Measurements from ENCODE around the gene THUMPD1. TPM values are rescaled to one million over a fixed set of nuclear protein-coding genes. Genes with fewer than 3 reads are reported as not detected.

The THUMPD1 gene
- total and polyA plus RNA-seq, 2 donors (not counting 3 experiments of a cell fraction or from before 2014, with no cell fraction given), result 27.9 to 29.0 TPM

DNA sequence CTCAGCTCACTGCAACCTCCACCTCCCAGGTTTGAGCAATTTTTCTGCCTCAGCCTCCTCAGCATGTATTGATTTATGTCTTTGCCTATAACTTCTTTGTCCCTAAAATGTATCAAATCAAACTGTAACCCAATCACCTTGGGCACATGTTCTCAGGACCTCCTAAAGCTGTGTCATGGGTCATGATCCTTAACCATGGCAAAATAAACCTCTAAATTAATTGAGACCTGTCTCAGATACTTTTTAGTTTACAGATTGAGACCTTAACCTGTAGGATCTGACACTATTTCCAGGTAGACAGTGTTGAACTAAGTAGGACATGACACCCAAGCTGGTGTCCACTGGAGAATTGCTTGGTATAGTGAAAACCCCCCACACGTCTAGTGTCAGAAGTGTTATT is 19.6 kb upstream of the THUMPD1 start:
- BruUV-seq (replicated peaks), result no TSS peak
- CTCF ChIA-PET, result no interaction called here
- H3K36me3 ChIP-seq (ENCODE audit: control insufficient read depth in 2 of 2, extremely low read depth in 1 of 2, insufficient read depth in 2 of 2, low read length in 2 of 2), result no peaks in the 10 kb centered on the region
- H3K4me3 ChIP-seq (replicated peaks in 1 of 3; ENCODE audit: insufficient read depth in 1 of 3, low read depth in 1 of 3, low read length in 3 of 3), result no peak overlapping the region
- no peak overlapping the region for H3K27ac ChIP-seq (ENCODE audit: insufficient read depth, low read depth, low read length)
- no peak for DNase-seq (ENCODE audit: low read depth, low spot score)
- no peaks in the 10 kb centered on the region for H3K4me1 ChIP-seq (ENCODE audit: control insufficient read depth, extremely low read depth, insufficient read depth, low read length)
- H3K9me1 ChIP-seq (replicated peaks; ENCODE audit: control insufficient read depth, extremely low read depth, insufficient read depth, low read length), result no peaks in the 10 kb centered on the region
- no peaks in the 10 kb centered on the region for H3K9me3 ChIP-seq (replicated peaks; ENCODE audit: control insufficient read depth, insufficient read depth, low read length)
- no peaks in the 10 kb centered on the region for H4K20me1 ChIP-seq (replicated peaks; ENCODE audit: control insufficient read depth, extremely low read depth, insufficient read depth, low read length)
- H3K79me2 ChIP-seq (ENCODE audit: control insufficient read depth, insufficient read depth, low read length), result no peaks in the 10 kb centered on the region
- H2AFZ ChIP-seq (ENCODE audit: low read depth, low read length), result no peak overlapping the region
- POLR2A ChIA-PET, result no interaction called here
- FAIRE-seq, result no peak
- H3K4me2 ChIP-seq (ENCODE audit: insufficient read depth, low read length), result no peak overlapping the region
- H3K9ac ChIP-seq (replicated peaks; ENCODE audit: extremely low read depth, insufficient read depth, low read length), result no peak overlapping the region
- dilution Hi-C loops (cut with MboI; ENCODE audit: extremely low pct_ligation_motif_present, low sequenced_read_pairs) (no loop called here), intact Hi-C loops (cut with micrococcal nuclease) (no loop called here)
- peaks cover 7 to 9% of the 10 kb centered on the region in 2 experiments for H3K27me3 ChIP-seq (ENCODE audit: control insufficient read depth in 2 of 2, insufficient read depth in 2 of 2, low read length in 2 of 2)
- TF ChIP-seq POLR2AphosphoS5 (IDR thresholded peaks at IDR 0.05; ENCODE audit: insufficient read depth, low read depth, low read length) (no peak), EZH2 (IDR thresholded peaks at IDR 0.05; ENCODE audit: borderline replicate concordance, low read depth, low read length, severe bottlenecking) (no peak), FOS (IDR thresholded peaks at IDR 0.05; ENCODE audit: borderline replicate concordance, insufficient read depth, low read length) (no peak), POLR2A (IDR thresholded peaks at IDR 0.05; ENCODE audit: low read depth, low read length) (no peak), MYC (IDR thresholded peaks at IDR 0.05; ENCODE audit: low read depth, low read length) (no peak), JUN (IDR thresholded peaks at IDR 0.05; ENCODE audit: borderline replicate concordance, insufficient read depth, insufficient read length, low read depth) (no peak), GATA2 (IDR thresholded peaks at IDR 0.05; ENCODE audit: insufficient read depth, insufficient read length, low read depth, low read length) (no peak)
- TF ChIP-seq, protein P1, sequence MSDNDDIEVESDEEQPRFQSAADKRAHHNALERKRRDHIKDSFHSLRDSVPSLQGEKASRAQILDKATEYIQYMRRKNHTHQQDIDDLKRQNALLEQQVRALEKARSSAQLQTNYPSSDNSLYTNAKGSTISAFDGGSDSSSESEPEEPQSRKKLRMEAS (IDR thresholded peaks at IDR 0.05; ENCODE audit: insufficient read depth, insufficient read length), result no peak
- TF ChIP-seq, protein P2, sequence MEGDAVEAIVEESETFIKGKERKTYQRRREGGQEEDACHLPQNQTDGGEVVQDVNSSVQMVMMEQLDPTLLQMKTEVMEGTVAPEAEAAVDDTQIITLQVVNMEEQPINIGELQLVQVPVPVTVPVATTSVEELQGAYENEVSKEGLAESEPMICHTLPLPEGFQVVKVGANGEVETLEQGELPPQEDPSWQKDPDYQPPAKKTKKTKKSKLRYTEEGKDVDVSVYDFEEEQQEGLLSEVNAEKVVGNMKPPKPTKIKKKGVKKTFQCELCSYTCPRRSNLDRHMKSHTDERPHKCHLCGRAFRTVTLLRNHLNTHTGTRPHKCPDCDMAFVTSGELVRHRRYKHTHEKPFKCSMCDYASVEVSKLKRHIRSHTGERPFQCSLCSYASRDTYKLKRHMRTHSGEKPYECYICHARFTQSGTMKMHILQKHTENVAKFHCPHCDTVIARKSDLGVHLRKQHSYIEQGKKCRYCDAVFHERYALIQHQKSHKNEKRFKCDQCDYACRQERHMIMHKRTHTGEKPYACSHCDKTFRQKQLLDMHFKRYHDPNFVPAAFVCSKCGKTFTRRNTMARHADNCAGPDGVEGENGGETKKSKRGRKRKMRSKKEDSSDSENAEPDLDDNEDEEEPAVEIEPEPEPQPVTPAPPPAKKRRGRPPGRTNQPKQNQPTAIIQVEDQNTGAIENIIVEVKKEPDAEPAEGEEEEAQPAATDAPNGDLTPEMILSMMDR (IDR thresholded peaks at IDR 0.05; ENCODE audit: extremely low read depth in 1 of 2, insufficient read depth in 1 of 2, low read depth in 1 of 2, low read length in 2 of 2), result no peak

All from endothelial cell of umbilical vein (primary cell).